CD4-positive, alpha-beta T cell treated with Interleukin-17A for 1 hour (primary cell): ENCODE measurements around the gene GLIPR1L2.
A peak's percentile ranks its signal among the peaks of the same experiment; 100 is the strongest.
"Not testable (repeated sequence)": the region's sequence is repeated elsewhere in the genome, so short reads cannot be mapped to it uniquely, and the experiment has no call there.

Experiments
- DNase-seq: peaks from one replicate; pipeline ENCODE4 v3.0.0-alpha.2; 2020

The GLIPR1L2 gene

DNA sequence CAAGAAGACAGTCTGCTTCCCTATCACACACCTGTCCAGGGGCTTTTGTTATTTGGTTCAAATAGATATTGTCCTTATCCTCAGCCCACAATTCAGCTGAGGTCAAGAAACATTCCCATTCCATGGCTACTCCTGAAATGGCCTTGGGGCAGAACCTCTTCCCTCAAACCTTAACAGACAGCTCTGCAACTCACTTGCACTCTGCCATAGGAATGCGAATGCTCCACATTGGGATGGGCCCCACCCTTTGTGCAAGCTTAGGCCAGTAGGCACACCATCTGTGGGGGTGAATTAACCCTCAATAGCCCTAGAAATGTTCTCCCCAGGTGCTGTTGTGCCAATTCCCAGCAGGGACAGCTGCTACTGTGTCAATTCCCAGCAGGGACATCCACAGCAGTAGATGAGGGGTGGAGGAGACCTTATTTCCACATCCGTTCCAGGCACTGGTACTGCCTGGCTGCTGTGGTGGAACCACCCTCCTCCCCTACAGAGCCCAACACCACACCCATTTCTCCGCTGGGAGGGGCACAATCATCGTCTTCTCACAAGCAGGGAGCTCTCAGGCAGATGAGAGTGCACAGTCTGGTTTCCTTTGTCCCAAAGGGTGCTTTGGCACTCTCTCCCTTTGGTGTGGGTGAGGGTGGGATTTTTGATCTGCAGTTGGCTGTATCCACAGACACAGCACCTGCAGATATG, 47.3 kb downstream of the GLIPR1L2 start:
- DNase-seq = peak; percentile 33

DNA sequence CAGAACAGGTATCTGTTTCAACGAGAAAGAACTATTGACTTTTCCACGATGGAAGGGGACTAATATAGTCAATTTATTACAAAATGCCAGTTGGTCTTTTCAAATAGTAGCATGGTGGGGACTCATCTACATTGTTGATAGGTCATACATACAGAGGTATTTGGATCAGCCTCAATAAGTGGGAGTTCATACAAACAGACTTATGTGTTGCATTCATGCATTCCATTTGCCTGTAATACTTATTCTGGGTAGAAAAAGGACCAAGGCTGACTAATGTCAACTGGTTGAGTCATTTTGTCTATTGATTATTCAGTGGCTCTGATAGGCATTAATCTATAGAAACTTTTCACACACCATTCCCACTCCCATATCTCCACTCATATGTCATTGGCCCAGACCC, 48.2 kb downstream of the GLIPR1L2 start:
- no peak for DNase-seq

DNA sequence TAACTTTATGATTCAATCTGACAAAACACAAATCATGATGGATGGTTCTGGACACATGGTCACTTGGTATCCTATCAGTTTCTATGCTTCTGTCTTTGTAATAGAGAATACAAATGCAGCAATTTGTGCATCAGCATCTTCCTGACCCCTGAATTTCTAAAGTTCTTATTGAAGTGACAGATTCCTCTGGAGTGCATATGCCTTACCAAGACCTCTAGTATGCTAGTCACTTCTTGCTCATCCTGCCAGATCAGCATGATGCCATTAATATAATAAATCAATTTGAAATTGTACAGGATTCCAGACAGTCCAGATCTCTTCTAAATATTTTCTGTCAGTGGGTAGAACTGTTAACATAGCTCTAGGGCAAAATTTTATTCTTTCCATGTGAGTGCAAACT, 49.0 kb downstream of the GLIPR1L2 start:
- DNase-seq = no peak

DNA sequence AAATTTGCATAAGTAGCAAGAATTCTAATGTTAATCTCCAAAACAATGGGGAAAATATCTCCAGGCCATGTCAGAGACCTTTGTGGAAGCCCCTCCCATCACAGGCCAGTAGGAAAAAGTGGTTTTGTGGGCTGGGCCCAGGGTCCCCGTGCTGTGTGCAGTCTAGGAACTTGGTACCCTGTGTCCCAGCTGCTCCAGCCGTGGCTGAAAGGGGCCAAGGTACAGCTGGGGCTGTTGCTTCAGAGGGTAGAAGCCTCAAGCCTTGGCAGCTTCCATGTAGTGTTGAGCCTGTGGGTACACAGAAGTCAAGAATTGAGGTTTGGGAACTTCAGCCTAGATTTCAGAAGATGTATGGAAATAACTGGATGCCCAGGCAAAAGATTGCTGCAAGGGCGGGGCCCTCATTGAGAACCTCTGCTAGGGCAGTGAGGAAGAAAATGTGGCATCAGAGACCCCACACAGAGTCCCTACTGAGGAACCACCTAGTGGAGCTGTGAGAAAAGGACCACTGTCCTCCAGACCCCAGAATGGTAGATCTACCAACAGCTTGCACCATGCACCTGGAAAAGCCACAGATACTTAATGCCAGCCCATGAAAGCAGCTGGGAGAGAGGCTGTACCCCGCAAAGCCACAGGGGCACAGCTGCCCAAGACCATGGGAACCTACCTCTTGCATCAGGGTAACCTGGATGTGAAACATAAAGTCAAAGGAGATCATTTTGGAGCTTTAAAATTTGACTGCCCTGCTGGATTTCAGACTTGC, 51.0 kb downstream of the GLIPR1L2 start:
- not testable (repeated sequence) for DNase-seq

DNA sequence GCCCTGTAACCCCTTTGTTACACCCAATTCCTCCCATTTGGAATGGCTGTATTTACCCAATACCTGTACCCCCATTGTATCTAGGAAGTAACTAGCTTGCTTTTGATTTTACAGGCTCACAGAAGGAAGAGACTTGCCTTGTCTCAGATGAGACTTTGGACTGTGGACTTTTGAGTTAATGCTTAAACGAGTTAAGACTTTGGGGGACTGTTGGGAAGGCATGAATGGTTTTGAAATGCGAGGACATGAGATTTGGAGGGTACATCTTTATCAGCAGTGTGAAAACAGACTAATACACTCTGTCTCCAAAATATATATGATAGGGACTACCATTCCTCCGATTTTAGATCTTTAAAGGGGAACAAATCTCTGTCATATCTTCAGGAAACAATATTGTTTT, 51.6 kb downstream of the GLIPR1L2 start:
- not testable (repeated sequence) for DNase-seq

DNA sequence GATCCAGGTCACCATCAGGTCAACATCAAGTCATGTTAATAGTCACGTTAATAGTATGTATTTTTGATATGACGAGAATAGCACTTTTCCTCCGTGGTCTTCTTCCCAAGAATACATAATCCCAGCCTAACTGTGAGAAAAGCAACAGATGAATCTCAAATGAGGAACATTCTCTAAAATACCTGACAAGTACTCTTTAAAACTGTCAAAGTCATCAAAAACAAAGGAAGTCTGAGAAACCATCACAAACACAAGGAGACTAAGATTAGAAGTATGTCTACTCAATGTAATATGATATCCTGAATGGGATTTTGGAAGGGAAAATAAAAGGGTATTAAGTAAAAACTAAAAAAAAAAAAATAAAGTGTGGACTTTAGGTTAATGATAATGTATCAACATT, 52.8 kb downstream of the GLIPR1L2 start:
- no peak for DNase-seq

DNA sequence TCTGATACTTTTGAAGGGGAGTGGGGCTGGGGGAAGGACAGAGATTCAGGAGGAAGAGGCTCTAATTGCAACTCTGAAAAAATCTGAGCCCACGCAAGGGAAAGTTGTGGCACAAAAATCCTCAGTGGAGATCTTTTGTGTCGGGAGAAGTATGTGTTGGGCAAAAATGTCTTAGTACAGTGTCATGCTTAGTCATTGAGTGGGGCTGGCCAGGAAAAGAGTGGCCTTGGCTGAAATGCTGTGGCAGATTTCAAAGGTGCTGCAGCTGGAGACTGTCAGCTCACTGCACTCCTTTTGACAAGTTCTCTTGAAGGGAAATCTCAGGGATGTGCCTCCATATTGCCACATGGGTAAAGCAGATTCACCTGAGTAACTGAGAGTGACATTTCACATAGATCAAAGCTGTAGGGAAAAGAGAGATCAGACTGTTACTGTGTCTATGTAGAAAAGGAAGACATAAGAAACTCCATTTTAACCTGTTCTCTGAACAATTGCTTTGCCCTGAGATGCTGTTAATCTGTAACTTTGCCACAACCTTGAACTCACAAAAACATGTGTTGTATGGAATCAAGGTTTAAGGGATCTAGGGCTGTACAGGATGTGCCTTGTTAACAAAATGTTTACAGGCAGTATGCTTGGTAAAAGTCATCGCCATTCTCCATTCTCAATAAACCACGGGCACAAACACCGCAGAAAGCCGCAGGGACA, 53.7 kb downstream of the GLIPR1L2 start:
- DNase-seq = no peak

DNA sequence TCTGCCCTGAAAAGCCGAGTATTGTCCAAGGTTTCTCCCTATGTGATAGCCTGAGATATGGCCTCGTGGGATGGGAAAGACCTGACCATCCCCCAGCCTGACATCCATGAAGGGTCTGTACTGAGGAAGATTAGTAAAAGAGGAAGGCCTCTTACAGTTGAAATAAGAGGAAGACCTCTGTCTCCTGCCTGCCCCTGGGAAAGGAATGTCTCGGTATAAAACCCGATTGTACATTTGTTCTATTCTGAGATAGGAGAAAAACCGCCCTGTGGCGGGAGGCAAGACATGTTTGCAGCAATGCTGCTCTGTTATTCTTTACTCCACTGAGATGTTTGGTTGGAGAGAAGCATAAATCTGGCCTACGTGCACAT, 54.2 kb downstream of the GLIPR1L2 start:
- DNase-seq = not testable (repeated sequence)

DNA sequence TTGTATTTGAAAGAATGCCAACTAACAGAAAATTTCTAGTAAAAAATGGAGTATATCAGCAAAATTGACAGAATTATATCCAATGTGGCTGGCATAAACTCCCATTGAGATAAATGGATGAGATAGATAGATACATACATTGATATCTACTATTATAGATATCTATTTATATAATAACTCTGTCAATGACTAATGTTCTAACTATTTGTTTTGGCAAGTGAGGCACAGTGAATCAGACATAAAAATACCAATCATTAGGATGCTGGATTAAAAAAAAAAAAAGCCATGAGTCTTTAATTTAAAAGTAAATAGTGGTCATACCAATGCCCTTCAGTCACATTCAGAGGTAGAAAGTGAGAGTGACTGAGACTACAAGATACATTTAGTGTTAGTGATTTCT, 56.0 kb downstream of the GLIPR1L2 start:
- DNase-seq = no peak

DNA sequence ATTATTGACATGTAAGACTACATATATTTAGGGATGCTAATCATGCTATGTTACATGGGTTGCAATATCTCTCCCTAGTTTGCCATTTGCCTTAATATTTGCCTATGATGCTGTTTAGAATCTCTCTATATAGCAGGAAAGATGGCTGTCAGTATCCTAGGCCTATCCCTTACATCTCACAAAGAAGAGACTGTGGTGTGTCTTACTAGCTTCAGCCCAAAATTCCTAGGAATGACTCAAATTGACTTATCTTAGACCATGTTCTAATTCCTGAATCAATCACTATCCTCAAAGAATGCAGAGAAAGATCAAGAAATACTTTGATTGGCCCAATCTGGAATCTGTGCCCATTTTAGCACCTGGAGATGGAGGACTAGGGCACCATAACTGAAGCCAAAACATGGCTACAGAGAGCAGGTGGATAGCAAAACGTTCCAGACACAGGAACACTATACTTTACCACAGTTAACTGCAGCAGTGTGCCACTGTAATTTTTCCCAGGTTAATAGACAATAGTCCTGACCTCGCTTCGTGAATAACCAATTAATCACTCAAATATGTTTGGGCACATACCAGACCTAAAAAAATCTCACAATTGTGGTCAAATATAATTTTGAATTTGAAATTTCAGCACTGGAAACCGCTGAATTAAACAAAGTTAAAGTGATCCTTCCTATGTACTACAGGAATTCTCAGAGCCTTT, 57.0 kb downstream of the GLIPR1L2 start:
- DNase-seq = no peak

DNA sequence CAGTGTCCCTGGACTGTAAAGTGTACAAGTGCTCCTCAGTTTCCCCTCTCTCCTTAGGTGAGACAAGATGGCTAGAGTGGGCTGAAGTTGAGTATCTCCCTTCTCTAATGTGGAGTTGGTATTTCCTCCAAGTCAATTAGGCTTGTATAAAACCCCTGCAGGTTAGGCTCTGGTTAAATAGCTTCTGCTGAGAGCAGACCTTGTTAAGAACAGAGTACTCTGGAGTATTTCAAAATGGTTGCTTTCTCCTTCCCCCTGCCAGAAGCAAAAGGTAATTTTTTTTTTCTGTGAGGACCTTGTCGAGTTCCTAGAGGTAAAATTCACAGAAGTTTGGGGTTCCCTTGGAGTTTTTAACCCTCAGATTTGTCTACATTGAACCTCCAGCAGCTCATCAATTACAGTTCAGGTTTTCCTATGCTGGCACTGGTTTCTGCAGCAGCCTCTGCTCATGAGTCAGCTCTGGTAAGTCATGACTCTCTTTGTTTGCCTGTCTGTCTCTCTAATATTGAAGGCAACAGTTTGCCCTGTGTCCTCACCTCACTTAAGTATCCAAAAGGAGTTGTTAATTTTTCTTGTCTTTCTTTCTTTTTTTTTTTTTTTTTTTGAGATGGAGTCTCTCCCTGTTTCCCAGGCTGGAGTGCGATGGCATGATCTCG, 61.9 kb downstream of the GLIPR1L2 start:
- DNase-seq = no peak

DNA sequence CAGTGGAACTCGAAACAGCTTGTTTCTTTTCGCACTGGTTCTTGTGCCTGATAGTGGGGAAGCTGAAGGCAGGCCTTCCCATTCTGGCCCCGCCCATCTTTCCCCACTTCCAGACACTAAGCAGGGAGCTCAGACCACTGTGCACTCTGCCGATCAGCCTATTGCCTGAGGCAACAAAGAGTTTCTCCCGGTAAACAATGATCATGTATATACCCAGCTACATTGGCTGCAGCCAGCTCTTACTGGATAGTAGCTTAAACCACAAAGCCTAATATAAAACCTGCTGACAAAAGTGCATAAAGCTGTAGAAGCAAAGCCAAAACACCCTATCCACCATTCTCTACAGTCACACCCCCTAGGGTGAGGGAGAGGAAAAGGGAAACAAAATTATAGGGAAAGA, 65.0 kb downstream of the GLIPR1L2 start:
- DNase-seq = no peak

DNA sequence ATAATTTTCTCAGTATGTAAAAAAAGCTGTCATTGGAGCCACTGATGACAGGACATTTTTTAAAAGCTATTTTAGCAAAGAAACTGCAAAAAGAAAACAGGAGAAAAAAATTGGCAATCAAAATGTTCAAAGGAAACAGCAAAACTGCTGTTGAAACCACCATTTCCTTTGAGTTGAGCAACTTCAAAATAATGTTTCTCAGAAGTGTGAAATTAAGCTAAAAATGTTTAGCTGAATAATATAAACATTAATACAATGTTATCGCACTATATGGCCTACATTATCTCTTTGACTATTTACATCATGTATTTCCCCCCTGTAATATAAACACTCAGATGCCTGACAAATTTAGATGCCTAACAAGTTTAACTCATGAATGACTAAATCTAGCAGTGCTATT, 66.3 kb downstream of the GLIPR1L2 start:
- peak; percentile 39 for DNase-seq

DNA sequence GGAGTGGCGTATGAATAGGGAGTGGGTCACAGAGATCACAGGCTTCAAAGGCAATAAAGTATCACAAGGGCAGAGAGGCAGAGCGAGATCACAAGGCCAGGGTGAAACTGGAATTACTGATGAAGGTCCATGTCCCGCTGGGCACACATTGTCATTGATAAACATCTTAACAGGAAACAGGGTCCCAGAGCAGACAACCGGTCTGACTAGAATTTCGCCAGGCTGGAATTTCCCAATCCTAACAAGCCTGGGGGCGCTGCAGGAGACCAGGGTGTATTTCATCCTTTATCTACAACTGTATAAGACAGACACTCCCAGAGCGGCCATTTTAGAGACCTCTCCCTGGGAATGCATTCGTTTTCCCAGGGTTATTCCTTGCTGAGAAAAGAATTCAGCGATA, 67.0 kb downstream of the GLIPR1L2 start:
- not testable (repeated sequence) for DNase-seq

DNA sequence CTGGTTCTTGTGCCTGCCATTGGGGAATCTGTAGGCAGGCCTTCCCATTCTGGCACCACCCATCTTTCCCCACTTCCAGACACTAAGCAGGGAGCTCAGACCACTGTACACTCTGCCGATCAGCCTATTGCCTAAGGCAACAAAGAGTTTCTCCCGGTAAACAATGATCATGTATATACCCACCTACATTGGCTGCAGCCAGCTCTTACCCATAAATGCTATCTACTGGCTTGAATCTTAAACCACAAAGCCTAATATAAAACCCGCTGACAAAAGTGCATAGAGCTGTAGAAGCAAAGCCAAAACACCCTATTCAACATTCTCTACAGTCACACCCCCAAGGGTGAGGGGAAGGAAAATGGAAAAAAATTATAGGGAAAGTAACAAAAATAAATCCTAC, 68.9 kb downstream of the GLIPR1L2 start:
- DNase-seq = no peak

DNA sequence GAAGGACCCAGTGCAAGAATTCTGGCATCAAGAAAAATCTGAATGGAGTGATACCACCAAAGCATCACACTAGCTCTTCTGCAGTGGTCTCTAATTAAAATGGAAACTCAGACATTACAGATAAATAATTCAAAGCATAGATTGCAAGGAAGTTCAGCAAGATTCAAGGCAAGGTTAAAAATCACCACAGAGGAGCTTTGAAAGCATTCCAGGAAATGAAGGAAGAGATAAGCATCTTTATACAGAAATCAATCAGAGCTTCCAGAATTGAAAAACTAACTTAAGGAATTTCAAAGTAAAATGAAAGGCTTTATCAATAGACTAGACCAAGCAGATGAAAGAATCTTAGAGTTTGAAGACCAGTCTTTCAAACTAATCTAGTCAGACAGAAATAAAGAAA, 69.3 kb downstream of the GLIPR1L2 start:
- DNase-seq = no peak

DNA sequence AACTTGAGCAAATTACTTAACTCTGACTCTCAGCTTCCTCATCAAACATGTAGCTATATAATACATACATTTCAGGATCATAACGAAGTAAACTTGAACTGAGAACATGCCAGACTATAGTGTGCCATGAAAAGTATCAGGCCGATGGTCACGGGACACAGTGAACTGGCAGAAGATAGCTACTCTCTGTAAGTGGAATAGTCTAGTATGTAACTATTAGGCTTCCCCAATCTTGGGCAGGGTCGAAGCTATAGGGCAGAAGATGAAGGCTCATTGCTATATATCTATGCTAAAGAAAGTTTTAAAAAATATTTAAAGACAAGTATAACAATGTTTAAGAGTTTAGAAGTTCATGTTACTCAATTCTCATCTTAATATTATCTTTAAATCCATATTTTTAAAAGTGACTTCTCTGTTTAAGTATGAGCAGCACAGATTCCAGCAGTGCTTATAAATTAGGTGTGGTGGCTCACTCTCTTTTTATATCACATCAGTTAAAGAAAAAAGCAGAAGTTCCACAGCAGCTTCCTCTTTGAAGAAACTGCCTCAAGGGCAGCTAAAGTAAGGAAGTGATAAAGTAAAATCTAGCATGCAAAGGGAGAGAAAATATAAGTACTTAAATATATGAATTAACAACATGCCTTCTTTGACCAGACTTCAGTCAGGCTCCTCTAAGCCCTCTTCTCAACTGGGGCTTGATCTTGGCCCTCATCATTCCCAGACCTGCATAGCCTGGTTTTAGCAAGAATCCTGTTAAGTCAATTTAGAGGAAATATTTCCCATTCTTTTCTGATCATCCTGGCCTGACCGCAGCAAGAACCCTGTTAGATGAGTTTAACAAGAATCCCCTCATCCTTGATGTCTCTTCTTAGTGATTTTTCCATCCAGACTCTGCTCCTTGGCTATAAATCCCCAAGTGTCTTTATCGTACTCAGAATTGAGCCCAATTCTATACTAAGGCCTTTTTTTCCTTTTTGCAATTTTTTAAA, 81.3 kb downstream of the GLIPR1L2 start:
- DNase-seq = no peak

DNA sequence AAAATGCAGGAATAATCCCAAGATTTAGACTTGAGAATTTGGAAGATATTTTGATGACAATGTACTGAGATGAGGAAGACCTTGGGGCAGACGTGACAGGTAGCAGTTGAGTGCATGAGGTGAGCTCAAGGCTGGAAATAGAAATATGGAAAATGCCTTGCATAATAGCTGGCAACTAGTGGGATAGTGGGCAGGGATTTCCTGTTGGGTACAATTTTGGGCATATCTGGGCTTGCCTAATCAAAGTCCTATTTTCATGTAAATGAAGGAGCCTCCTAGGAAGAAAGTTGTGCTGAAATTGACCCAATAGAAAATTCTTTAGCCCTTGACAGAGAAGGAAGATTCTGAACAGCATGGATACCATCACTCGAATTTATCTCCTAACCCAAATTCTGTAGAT, 83.2 kb downstream of the GLIPR1L2 start:
- no peak for DNase-seq

DNA sequence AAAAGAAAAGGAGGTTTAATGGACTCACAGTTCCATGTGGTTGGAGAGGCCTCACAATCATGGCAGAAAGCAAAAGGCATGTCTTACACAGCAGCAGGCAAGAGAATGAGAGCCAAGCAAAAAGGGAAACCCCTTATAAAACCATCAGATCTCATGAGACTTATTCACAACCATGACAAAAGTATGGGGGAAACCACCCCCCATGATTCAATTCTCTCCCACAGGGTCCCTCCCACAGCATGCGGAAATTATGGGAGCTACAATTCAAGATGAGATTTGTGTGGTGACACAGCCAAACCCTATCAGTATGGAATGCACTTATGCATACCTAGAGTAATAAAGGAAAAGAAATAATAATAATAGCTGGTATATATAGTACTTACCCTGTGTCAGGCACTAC, 85.2 kb downstream of the GLIPR1L2 start:
- no peak for DNase-seq

DNA sequence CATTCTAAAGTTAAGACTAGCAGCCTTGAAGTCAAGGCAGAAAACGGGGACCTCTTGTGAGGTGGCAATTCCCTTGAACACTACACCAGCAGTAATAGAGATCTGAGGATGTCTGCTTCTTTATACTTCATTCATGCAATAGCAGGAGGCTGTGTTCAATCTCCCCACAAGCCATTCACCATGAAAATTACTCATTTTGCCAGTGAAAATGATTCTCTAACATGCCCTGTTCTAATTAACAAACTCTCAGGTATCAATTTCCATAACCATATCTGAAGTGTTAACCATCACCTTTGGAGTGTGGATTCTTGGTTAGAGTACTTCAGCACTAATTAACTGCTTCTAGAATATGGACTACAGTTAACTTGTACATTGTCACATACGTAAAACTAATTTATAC, 86.2 kb downstream of the GLIPR1L2 start:
- DNase-seq = no peak

DNA sequence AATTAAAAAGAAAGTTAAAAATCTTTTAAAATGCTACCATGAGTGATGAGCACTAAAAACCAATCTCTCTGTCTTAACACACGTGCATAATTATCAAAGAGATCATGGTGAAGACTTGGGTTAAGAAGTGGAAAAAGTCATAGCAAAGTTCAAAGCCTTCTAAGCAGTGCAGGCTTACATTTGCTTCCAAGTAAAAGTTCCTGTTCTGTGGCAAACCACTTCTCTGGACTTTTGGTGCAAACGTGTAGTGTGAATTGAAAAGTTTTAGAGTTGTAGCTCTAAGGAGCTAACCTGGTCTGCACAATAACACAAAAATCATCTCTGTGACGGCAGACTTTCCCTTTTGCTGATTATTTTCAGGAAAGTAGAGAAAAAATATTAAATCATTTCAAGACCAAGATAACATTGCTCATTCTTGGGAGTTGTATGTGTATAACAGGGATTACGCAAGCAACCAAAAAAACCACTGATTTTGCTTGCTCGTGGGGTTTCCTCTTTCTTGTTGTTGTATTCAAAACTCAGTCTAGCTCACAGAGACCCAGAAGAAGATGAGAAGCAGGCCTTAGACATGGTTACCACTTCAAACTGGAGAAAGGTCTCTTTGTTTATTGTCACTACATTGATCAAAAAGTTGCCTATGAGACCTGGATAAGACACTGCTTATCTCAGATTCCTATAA, 87.4 kb downstream of the GLIPR1L2 start:
- peak; percentile 81 for DNase-seq
